Transverse colon (tissue), 4 donors: ENCODE results near the gene HDAC4. TPM values are rescaled to one million over a fixed set of nuclear protein-coding genes. Genes with fewer than 3 reads are reported as not detected.

Experiments used
- DNase-seq: peaks from one replicate; pipeline ENCODE4 v3.0.0-alpha.2; 2019
- H3K27ac ChIP-seq, 4 donors: fragments of 200-600 bp; sonication (generic); 2 replicates each; pipeline ENCODE4 v1.5.1; 2016 to 2018; ENCODE audit warnings: inconsistent platforms in 4 of 4
- H3K27me3 ChIP-seq: fragments of 200-600 bp; sonication (generic); 2 replicates; pipeline ENCODE4 v1.5.1; 2017; ENCODE audit warnings: inconsistent platforms
- H3K36me3 ChIP-seq, 4 donors: fragments of 200-600 bp; sonication (generic); 2 replicates each; pipeline ENCODE4 v1.5.1; 2017 to 2019; ENCODE audit warnings: inconsistent platforms in 4 of 4
- H3K4me1 ChIP-seq, 4 donors: fragments of 200-600 bp; sonication (generic); 2 replicates each; pipeline ENCODE4 v1.5.1; 2017 to 2020; ENCODE audit warnings: inconsistent platforms in 4 of 4
- H3K4me3 ChIP-seq, 4 donors: fragments of 200-600 bp; sonication (generic); 1 replicate in 1 of 4; 2 replicates in 3 of 4; pipeline versions ENCODE4 v1.5.1 to v1.6.1; 2017 to 2019; ENCODE audit warnings: inconsistent platforms in 4 of 4
- H3K9me3 ChIP-seq, 2 donors: fragments of 200-600 bp; sonication (generic); 2 replicates each; pipeline ENCODE4 v1.5.1; 2017 to 2019; ENCODE audit warnings: inconsistent platforms in 2 of 2
- EP300 ChIP-seq: sonication (generic); formaldehyde crosslinking; IDR thresholded peaks from one replicate; pipeline ENCODE4 v1.6.1; 2017; ENCODE audit warnings: antibody characterized with exemption, low read depth
- POLR2A ChIP-seq: fragments of 450-650 bp; IDR thresholded peaks from one replicate; pipeline ENCODE4 v1.6.1; 2016; ENCODE audit warnings: antibody characterized with exemption, mild to moderate bottlenecking, moderate library complexity
- POLR2AphosphoS5 ChIP-seq, 3 donors: sonication (generic); formaldehyde crosslinking; IDR thresholded peaks; one replicate each; pipeline ENCODE4 v1.6.1; 2016; ENCODE audit warnings: antibody characterized with exemption in 3 of 3
- WGBS, 2 donors: methylation state at CpG; one replicate each; pipeline ENCODE4 v1.1.5; 2018; ENCODE audit warnings: low coverage in 1 of 2; 5-methylcytosine and 5-hydroxymethylcytosine counted together
- in situ Hi-C, 4 donors: fragments of 200-750 bp; cut with MboI; loops; one replicate each; pipeline versions ENCODE4 v1.15.0 to v1.15.1; 2017; ENCODE audit warnings: low sequenced_read_pairs in 3 of 4, low pct_ligation_motif_present in 1 of 4, low pct_unique_long_range_greater_than_20kb in 1 of 4
- intact Hi-C: fragments of 100-400 bp; cut with DNase I; formaldehyde crosslinking; loops from one replicate; pipeline ENCODE4 v1.15.1; 2023; ENCODE audit warnings: low total_unique reads
- total RNA-seq, 4 donors: library from RNA; depleted of rRNA; stranded (reverse); fragments of >200 nt; gene quantifications; one replicate each; pipeline ENCODE4 v1.1.0, GENCODE V29; 2016
- TF ChIP-seq, protein P1 (sequence below), 5 experiments: fragments of 200-600 bp in 3 of 5; fragments of 450-650 bp in 2 of 5; sonication (generic) in 3 of 5; IDR thresholded peaks; 1 replicate in 2 of 5; 2 replicates in 3 of 5; pipeline ENCODE4 v1.5.1; 2016 to 2017; ENCODE audit warnings: antibody characterized with exemption in 5 of 5, inconsistent platforms in 3 of 5, mild to moderate bottlenecking in 2 of 5, moderate library complexity in 1 of 5

HDAC4 gene
- total RNA-seq, 4 donors from 2014 or later: 33.9 to 192 (median 112) TPM

DNA sequence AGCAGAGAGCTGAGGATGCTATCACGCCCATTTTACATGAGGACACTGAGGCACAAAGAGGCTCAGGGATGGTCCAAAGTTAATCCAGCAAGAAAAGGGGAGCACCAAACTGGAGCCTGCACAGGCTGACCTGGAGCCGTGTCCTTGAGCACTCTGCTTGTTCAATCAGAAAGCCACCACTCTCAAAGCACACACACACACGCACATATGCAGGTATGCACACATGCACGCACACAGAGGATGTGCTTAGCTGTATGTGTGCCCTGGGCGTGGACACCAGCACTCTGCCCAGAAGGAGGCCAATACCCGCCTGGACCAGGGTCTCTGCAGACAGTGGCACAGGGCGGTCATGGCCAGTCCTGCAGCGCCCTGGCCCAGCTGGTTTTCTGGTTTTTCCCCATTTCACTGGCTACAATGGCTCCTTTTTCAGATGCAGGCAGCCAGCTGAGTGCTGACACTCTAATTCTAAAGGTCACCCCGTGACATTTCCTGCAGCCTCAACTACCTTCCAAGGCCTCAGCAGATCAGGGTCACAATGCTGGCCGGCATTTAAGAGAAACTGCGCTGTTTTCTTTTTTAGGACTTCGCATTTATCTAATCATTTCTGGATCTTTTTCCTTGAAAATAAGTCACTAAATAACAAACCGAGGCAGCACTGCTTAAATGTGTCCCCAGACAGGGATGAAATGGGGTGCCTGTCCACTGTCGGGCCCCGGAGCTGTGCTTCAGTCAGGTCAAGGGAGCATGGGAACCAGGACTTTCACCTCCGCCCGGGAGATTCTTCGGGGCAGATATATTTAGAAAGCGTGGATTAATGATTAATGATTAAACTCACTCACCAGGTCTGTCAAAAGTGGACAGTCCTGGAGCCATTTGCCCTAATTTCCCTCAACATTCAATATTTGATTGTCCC is 104.5 kb downstream of the HDAC4 start:
- Histone ChIP-seq H3K36me3 (no peaks in the 10 kb centered on the region), H3K9me3 (no peaks in the 10 kb centered on the region), H3K4me3 (no peak overlapping the region), H3K27ac (peak overlapping the region; percentile 39 to 83 (median 66)), H3K27me3 (no peaks in the 10 kb centered on the region), H3K4me1 (peaks cover 55 to 92% (median 85%) of the 10 kb centered on the region in 4 donors)
- DNase-seq: peak; percentile 13
- in situ Hi-C loops (no loop called here), intact Hi-C loops (no loop called here)
- WGBS, 2 donors: 65 to 78% methylated on average over 6 to 19 of the region's 19 CpGs
- TF ChIP-seq POLR2AphosphoS5 (IDR thresholded peaks at IDR 0.05) (no peak), POLR2A (no peak), EP300 (no peak)
- TF ChIP-seq, protein P1, sequence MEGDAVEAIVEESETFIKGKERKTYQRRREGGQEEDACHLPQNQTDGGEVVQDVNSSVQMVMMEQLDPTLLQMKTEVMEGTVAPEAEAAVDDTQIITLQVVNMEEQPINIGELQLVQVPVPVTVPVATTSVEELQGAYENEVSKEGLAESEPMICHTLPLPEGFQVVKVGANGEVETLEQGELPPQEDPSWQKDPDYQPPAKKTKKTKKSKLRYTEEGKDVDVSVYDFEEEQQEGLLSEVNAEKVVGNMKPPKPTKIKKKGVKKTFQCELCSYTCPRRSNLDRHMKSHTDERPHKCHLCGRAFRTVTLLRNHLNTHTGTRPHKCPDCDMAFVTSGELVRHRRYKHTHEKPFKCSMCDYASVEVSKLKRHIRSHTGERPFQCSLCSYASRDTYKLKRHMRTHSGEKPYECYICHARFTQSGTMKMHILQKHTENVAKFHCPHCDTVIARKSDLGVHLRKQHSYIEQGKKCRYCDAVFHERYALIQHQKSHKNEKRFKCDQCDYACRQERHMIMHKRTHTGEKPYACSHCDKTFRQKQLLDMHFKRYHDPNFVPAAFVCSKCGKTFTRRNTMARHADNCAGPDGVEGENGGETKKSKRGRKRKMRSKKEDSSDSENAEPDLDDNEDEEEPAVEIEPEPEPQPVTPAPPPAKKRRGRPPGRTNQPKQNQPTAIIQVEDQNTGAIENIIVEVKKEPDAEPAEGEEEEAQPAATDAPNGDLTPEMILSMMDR (IDR thresholded peaks at IDR 0.05): no peak

DNA sequence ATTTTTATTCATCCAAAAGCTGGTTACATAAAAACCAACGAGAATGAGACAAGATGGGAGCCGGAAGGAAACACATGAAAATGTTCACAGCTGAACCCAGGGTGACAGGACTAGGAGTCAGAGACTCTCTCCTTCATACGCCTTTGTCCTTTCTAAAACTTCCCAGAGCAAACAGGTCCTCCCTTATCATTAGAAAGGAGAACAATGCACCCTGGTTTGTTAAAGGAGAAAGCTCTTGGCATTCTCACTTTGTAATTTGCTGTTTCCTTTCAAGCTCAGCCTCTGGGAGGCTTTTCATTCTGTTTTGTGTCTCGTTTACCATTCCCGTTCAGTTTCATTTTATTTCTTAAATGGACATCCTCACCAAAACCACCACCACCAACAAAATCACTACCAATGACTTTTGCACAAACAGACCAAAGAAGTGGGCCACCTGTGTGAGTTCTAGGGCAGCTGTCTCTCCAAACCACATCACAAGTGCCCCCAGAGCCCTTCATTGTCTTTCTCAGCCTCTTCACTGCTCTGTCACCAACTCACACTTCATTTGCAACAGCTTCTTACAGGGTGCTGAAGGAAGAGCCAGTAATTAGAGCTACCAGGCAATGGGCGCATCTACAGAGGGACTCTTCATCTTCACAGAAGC is 105.3 kb downstream of the HDAC4 start:
- TF ChIP-seq POLR2A (no peak), POLR2AphosphoS5 (IDR thresholded peaks at IDR 0.05) (no peak), EP300 (no peak)
- TF ChIP-seq, protein P1 (IDR thresholded peaks at IDR 0.05): no peak
- no peak for DNase-seq
- peak overlapping the region; percentile 39 to 83 (median 66) for H3K27ac ChIP-seq
- WGBS, 2 donors: 53 to 63% methylated on average over 5 to 6 of the region's 6 CpGs
- intact Hi-C loops: no loop called here
- H3K4me3 ChIP-seq: no peak overlapping the region
- H3K9me3 ChIP-seq: no peaks in the 10 kb centered on the region
- in situ Hi-C loops: no loop called here
- H3K4me1 ChIP-seq: peaks cover 49 to 92% (median 81%) of the 10 kb centered on the region in 4 donors
- no peaks in the 10 kb centered on the region for H3K27me3 ChIP-seq
- no peaks in the 10 kb centered on the region for H3K36me3 ChIP-seq

DNA sequence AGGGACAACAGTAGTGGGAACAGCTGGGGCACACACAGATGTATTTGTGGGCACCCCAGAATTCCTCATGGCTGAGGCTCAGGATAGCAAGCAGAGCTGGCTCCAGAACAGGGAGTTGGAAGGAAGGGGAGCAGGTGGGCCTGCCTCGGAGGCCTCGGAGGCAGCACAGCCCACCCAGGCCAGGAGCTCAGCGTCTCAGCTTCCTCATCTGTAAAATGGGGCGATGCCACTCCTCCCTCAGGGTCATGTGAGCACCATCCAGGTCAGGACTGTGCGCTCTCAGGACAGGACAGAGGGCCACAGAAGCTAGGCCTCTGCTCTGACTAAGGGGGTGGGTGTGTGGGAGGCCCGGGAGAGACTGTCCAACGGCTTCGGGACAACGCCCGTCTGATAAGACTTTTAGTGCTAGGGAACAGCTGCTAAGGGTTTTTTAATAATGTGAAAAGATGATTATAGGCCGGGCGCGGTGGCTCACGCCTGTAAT is 106.2 kb downstream of the HDAC4 start:
- DNase-seq: peak; percentile 76
- Histone ChIP-seq H3K27me3 (no peaks in the 10 kb centered on the region), H3K4me3 (no peak overlapping the region), H3K9me3 (no peaks in the 10 kb centered on the region), H3K27ac (peak overlapping the region; percentile 70 to 80 (median 75)), H3K36me3 (no peaks in the 10 kb centered on the region), H3K4me1 (peaks cover 44 to 91% (median 78%) of the 10 kb centered on the region in 4 donors)
- TF ChIP-seq POLR2A (no peak), EP300 (peak; percentile 66), POLR2AphosphoS5 (IDR thresholded peaks at IDR 0.05) (no peak)
- intact Hi-C loops: no loop called here
- WGBS, 2 donors: 50% methylated on average over 12 of the region's 14 CpGs; no CpG with 5 or more reads in 1 of the 2 donors
- in situ Hi-C loops: no loop called here

DNA sequence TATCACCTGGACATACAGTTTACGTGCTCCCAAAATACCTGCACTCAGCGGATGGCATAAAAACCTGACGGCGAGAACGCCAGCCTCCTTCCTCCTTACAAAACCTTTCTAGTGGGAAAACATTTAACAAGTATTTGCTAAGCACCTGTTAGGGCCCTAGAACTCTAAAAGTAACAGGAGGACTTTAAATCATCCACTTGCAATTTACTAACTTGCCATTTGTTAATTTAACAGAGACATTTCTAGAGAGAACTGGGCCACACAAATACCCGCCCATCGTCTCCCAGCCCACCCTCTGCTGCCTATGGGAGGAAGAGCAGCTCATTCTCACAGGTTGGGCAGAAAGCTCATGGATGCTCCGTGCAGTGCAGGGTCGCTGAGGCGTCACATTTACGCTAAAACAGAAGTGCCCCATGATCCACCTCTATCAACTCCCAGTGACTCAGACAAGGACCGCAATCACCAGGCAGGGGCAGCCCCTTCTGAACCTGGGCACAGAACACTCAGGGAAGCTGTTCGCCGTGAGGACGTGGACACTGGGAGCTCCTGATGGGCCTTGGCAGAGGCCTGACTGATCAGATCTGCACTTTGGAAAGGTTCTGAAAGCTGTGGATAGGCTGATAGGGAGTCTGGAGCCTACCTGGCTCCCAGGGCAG is 106.9 kb downstream of the HDAC4 start:
- Histone ChIP-seq H3K27ac (peak overlapping the region; percentile 70 to 80 (median 75)), H3K36me3 (no peaks in the 10 kb centered on the region), H3K4me1 (peaks cover 44 to 91% (median 75%) of the 10 kb centered on the region in 4 donors), H3K9me3 (no peaks in the 10 kb centered on the region), H3K4me3 (no peak overlapping the region), H3K27me3 (no peaks in the 10 kb centered on the region)
- peak; percentile 13 for DNase-seq
- in situ Hi-C loops (no loop called here), intact Hi-C loops (no loop called here)
- 77 to 87% methylated on average over 3 to 15 of the region's 15 CpGs for WGBS, 2 donors
- TF ChIP-seq POLR2AphosphoS5 (IDR thresholded peaks at IDR 0.05) (no peak), POLR2A (no peak), EP300 (no peak)
- TF ChIP-seq, protein P1 (IDR thresholded peaks at IDR 0.05): no peak
